H1 (cell line): ENCODE results near the gene P3H1. TPM values are rescaled to one million over a fixed set of nuclear protein-coding genes. Genes with fewer than 3 reads are reported as not detected.

Experiments used
- CTCF ChIA-PET: fragments of 300-600 bp; sonication (Branson Sonifier 250); formaldehyde crosslinking; loops from one replicate; lab custom pipeline; 2021; ENCODE audit not compliant: partially characterized antibody; lab: Charles Lee
- POLR2A ChIA-PET: fragments of 300-600 bp; sonication (Branson Sonifier 250); formaldehyde crosslinking; loops from one replicate; lab custom pipeline; 2021; ENCODE audit warnings: inconsistent platforms; ENCODE audit not compliant: partially characterized antibody; lab: Charles Lee
- DNase-seq, 2 experiments: peaks; one replicate each; pipeline versions ENCODE4 v3.0.0 to v3.0.0-alpha.2; 2010 to 2022; ENCODE audit warnings: low spot score in 2 of 2, low read depth in 1 of 2, mixed read lengths in 1 of 2
- FAIRE-seq: peaks from 2 replicates; lab custom pipeline; 2011; peaks lifted over from hg19 to GRCh38; lab: Jason Lieb, UNC
- H2AFZ ChIP-seq: 2 replicates; pipeline ENCODE4 v1.8.1; 2012; ENCODE audit warnings: low read length, inconsistent platforms
- H2AK5ac ChIP-seq: 2 replicates; pipeline ENCODE4 v1.6.1; 2013; ENCODE audit warnings: low read depth, low read length
- H2BK120ac ChIP-seq: replicated peaks from 2 replicates; pipeline ENCODE3; 2013; ENCODE audit warnings: low read depth, low read length, inconsistent platforms
- H2BK12ac ChIP-seq: 2 replicates; pipeline ENCODE4 v1.6.1; 2013; ENCODE audit warnings: low read depth, low read length
- H2BK15ac ChIP-seq: 2 replicates; pipeline ENCODE4 v1.6.1; 2013; ENCODE audit warnings: low read length
- H2BK20ac ChIP-seq: 2 replicates; pipeline ENCODE4 v1.6.1; 2013; ENCODE audit warnings: low read length
- H2BK5ac ChIP-seq: 2 replicates; pipeline ENCODE4 v1.6.1; 2013; ENCODE audit warnings: low read depth, low read length
- H3K14ac ChIP-seq: 2 replicates; pipeline ENCODE4 v1.6.1; 2013; ENCODE audit warnings: inconsistent platforms; ENCODE audit not compliant: insufficient read length
- H3K18ac ChIP-seq: 2 replicates; pipeline ENCODE4 v1.6.1; 2013; ENCODE audit warnings: low read length; ENCODE audit errors: extremely low read depth
- H3K23ac ChIP-seq: 2 replicates; pipeline ENCODE4 v1.6.1; 2013; ENCODE audit warnings: inconsistent platforms; ENCODE audit not compliant: insufficient read length
- H3K23me2 ChIP-seq: 2 replicates; pipeline ENCODE4 v1.6.1; 2013; ENCODE audit warnings: low read depth, low read length
- H3K27ac ChIP-seq: 2 replicates; pipeline ENCODE4 v1.6.1; 2011; ENCODE audit warnings: low read depth, low read length, inconsistent platforms
- H3K27me3 ChIP-seq, 4 experiments: replicated peaks in 1 of 4; 1 replicate in 1 of 4; 2 replicates in 3 of 4; pipeline versions ENCODE4 v1.6.1 to v1.8.1; 2011 to 2013; ENCODE audit warnings: low read length in 3 of 4, mild to moderate bottlenecking in 3 of 4, inconsistent platforms in 2 of 4, mixed read lengths in 2 of 4, moderate library complexity in 1 of 4; ENCODE audit not compliant: control insufficient read depth in 3 of 4, insufficient read depth in 3 of 4; ENCODE audit errors: extremely low read depth in 1 of 4
- H3K36me3 ChIP-seq, 4 experiments: 2 replicates each; pipeline versions ENCODE4 v1.6.1 to v1.8.1; 2011 to 2013; ENCODE audit warnings: mild to moderate bottlenecking in 4 of 4, low read length in 3 of 4, moderate library complexity in 2 of 4, control low read depth in 1 of 4, inconsistent platforms in 1 of 4; ENCODE audit not compliant: insufficient read depth in 4 of 4, control insufficient read depth in 2 of 4
- H3K4ac ChIP-seq: replicated peaks from 2 replicates; pipeline ENCODE3; 2013; ENCODE audit warnings: low read length, low read depth, mixed read lengths, inconsistent platforms; ENCODE audit not compliant: insufficient read length
- H3K4me1 ChIP-seq, 4 experiments: replicated peaks in 1 of 4; 1 replicate in 1 of 4; 2 replicates in 3 of 4; pipeline versions ENCODE4 v1.6.1 to v1.8.1; 2011 to 2013; ENCODE audit warnings: low read length in 3 of 4, inconsistent platforms in 2 of 4, mixed read lengths in 1 of 4; ENCODE audit not compliant: insufficient read depth in 4 of 4, control insufficient read depth in 3 of 4
- H3K4me2 ChIP-seq, 2 experiments: 2 replicates each; pipeline versions ENCODE4 v1.6.1 to v1.8.1; 2011 to 2013; ENCODE audit warnings: low read depth in 2 of 2, low read length in 2 of 2, control low read depth in 1 of 2, inconsistent platforms in 1 of 2, mild to moderate bottlenecking in 1 of 2; ENCODE audit not compliant: insufficient read depth in 1 of 2
- H3K4me3 ChIP-seq, 4 experiments: fragments of 200-600, 300-600 bp in 1 of 4; sonication (generic), shearing (Covaris generic), sonication (Bioruptor Twin) in 1 of 4; 2 replicates each; pipeline versions ENCODE4 v1.5.1 to v1.8.1; 2011 to 2016; ENCODE audit warnings: low read length in 4 of 4, low read depth in 3 of 4, control low read depth in 2 of 4, inconsistent platforms in 2 of 4, mild to moderate bottlenecking in 2 of 4, mixed read lengths in 1 of 4, moderate library complexity in 1 of 4; ENCODE audit not compliant: insufficient read depth in 2 of 4; ENCODE audit errors: extremely low read depth in 1 of 4
- H3K56ac ChIP-seq: replicated peaks from 2 replicates; pipeline ENCODE3; 2013; ENCODE audit warnings: low read depth, mild to moderate bottlenecking, mixed read lengths, low read length, inconsistent platforms; ENCODE audit not compliant: insufficient read length
- H3K79me1 ChIP-seq: 2 replicates; pipeline ENCODE4 v1.6.1; 2013; ENCODE audit warnings: low read depth, low read length, control low read depth
- H3K79me2 ChIP-seq, 2 experiments: 2 replicates each; pipeline versions ENCODE4 v1.6.1 to v1.8.1; 2012 to 2013; ENCODE audit warnings: low read length in 2 of 2, mild to moderate bottlenecking in 2 of 2, inconsistent platforms in 1 of 2; ENCODE audit not compliant: insufficient read depth in 2 of 2, control insufficient read depth in 1 of 2
- H3K9ac ChIP-seq, 4 experiments: replicated peaks in 1 of 4; 1 replicate in 1 of 4; 2 replicates in 3 of 4; pipeline versions ENCODE4 v1.6.1 to v1.8.1; 2011 to 2013; ENCODE audit warnings: low read depth in 3 of 4, low read length in 3 of 4, control low read depth in 2 of 4, mild to moderate bottlenecking in 2 of 4, moderate library complexity in 2 of 4, inconsistent platforms in 1 of 4; ENCODE audit errors: extremely low read depth in 1 of 4
- H3K9me3 ChIP-seq, 2 experiments: 2 replicates each; pipeline versions ENCODE4 v1.6.1 to v1.8.1; 2012 to 2013; ENCODE audit warnings: mild to moderate bottlenecking in 2 of 2, moderate library complexity in 2 of 2, control low read depth in 1 of 2, inconsistent platforms in 1 of 2, low read depth in 1 of 2, low read length in 1 of 2, mixed read lengths in 1 of 2; ENCODE audit not compliant: insufficient read depth in 2 of 2
- H4K20me1 ChIP-seq, 2 experiments: replicated peaks in 1 of 2; 2 replicates each; pipeline versions ENCODE3 to v1.8.1; 2011 to 2013; ENCODE audit warnings: inconsistent platforms in 2 of 2, low read length in 2 of 2, mild to moderate bottlenecking in 1 of 2; ENCODE audit not compliant: insufficient read depth in 2 of 2, control insufficient read depth in 1 of 2
- H4K5ac ChIP-seq: 2 replicates; pipeline ENCODE4 v1.6.1; 2013; ENCODE audit warnings: low read length, low read depth, mixed read lengths, inconsistent platforms; ENCODE audit not compliant: insufficient read length
- H4K8ac ChIP-seq: 2 replicates; pipeline ENCODE4 v1.8.0; 2013; ENCODE audit warnings: mild to moderate bottlenecking, moderate library complexity, low read length, inconsistent platforms; ENCODE audit not compliant: insufficient read depth; ENCODE audit errors: extremely low read depth
- H4K91ac ChIP-seq: replicated peaks from 2 replicates; pipeline ENCODE3; 2013; ENCODE audit warnings: low read length, mixed read lengths, inconsistent platforms; ENCODE audit not compliant: insufficient read length
- CBX5 ChIP-seq: fragments of 300-800, 300-1000 bp; sonication (generic); IDR thresholded peaks from 2 replicates; pipeline ENCODE4 v1.7.1; 2016; ENCODE audit warnings: antibody characterized with exemption, low read length, low read depth
- CHD1 ChIP-seq: IDR thresholded peaks from 2 replicates; pipeline ENCODE4 v1.6.1; 2012; ENCODE audit warnings: low read depth, low read length, improper control_type of control experiment
- CHD2 ChIP-seq: IDR thresholded peaks from 2 replicates; pipeline ENCODE4 v1.6.1; 2012; ENCODE audit warnings: low read length, improper control_type of control experiment
- CREB1 ChIP-seq: IDR thresholded peaks from 2 replicates; pipeline ENCODE4 v1.6.1; 2012; ENCODE audit warnings: inconsistent platforms
- E2F6 ChIP-seq: IDR thresholded peaks from 2 replicates; pipeline ENCODE4 v1.6.1; 2012; ENCODE audit warnings: inconsistent platforms
- KDM4A ChIP-seq: IDR thresholded peaks from one replicate; pipeline ENCODE4 v1.7.1; 2012; ENCODE audit warnings: low read depth, mild to moderate bottlenecking, moderate library complexity, low read length, inconsistent platforms; ENCODE audit not compliant: severe bottlenecking
- MAFK ChIP-seq: IDR thresholded peaks from 2 replicates; pipeline ENCODE4 v1.6.1; 2012; ENCODE audit warnings: low read depth, mild to moderate bottlenecking, improper control_type of control experiment, low read length
- PHF8 ChIP-seq: fragments of 200-600 bp; sonication (generic); conservative IDR thresholded peaks from 2 replicates; pipeline ENCODE4 v1.7.1; 2012; ENCODE audit warnings: low read depth, mild to moderate bottlenecking, inconsistent platforms, low read length, moderate library complexity
- SUZ12 ChIP-seq: fragments of 200-600 bp; sonication (generic); IDR thresholded peaks from 2 replicates; pipeline ENCODE4 v1.6.1; 2012; ENCODE audit warnings: mild to moderate bottlenecking, inconsistent platforms, low read length, moderate library complexity, mixed read lengths
- TEAD4 ChIP-seq: IDR thresholded peaks from 2 replicates; pipeline ENCODE4 v1.6.1; 2012; ENCODE audit warnings: low read depth, low read length, inconsistent platforms, mixed read lengths
- USF2 ChIP-seq: IDR thresholded peaks from 2 replicates; pipeline ENCODE4 v1.6.1; 2011; ENCODE audit warnings: low read length, improper control_type of control experiment
- WGBS, 2 experiments: shearing (Covaris generic) in 1 of 2; methylation state at CpG; one replicate each; pipeline versions ENCODE4 v1.1.6 to v1.1.7; 2013 to 2015; ENCODE audit warnings: low lambda C conversion rate in 2 of 2, mixed read lengths in 2 of 2, inconsistent platforms in 1 of 2, low coverage in 1 of 2, missing lambda C conversion rate in 1 of 2; ENCODE audit not compliant: insufficient replicate concordance in 2 of 2, insufficient coverage in 1 of 2, insufficient read length in 1 of 2; ENCODE audit errors: extremely low coverage in 1 of 2, missing lambda C conversion rate in 1 of 2; 5-methylcytosine and 5-hydroxymethylcytosine counted together
- polyA plus RNA-seq, 7 experiments: library from polyadenylated mRNA; depleted of rRNA in 3 of 7; stranded (reverse) in 5 of 7; unstranded in 2 of 7; fragments of >200 nt in 5 of 7; fragments of 200-250 nt in 2 of 7; gene quantifications; 1 replicate in 5 of 7; 2 replicates in 1 of 7; 4 replicates in 1 of 7; pipeline versions ENCODE4 v1.2.1 to v1.2.3, GENCODE V29; 2011 to 2013; ENCODE audit warnings: missing spikeins in 2 of 7, mixed read lengths in 2 of 7
- total RNA-seq: library from RNA; stranded (reverse); fragmentation: NEBNext Ultra II Directional; extraction: Animal tissue kit (Norgen Biotek cat#: 25700); gene quantifications from 2 replicates; pipeline ENCODE4 v1.2.1, GENCODE V29; 2021

The P3H1 gene
- total and polyA plus RNA-seq, 2 of the 8 experiments (the other 6 are each of a cell fraction or from before 2014, with no cell fraction given), result 58.4 to 87.5 TPM

DNA sequence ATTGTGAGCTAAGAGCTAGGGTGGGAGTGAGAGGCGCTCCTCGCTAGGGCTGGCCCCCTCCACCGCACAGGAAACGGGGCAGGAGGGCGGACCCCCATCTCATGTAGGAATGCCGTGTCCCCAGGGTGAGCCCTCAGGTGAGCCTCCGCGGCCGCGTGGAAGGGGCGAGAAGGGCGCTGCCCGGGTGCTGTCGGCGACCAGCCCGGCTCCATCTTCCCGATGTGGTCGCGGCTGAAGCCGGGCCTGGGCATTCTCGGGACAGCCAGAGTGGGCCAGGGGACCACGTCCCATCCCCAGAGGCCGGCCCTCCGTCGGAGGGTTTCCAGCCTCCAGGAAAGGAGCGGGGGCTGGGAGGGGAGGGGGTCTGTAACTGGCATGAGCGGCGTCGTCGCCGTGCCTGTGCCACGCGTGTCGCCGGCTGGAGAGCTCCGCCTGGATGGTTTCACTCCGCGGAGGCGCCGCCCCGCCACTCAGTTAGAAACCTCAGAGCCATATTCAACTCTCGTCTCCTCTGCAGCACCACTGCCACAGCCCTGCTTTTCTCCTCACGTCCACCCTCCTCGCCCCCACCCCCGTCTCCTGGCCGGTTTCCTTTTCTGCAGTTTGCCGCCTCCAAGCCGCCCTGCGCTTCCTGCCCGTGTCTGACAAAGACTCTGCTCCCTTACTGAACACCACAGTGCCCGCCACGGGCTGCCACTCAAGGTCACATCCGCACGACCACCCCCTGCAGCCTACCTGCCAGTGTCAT lies 18.3 kb upstream of the P3H1 start, which contains the start of gene TMEM269:
TMEM269 (plus strand) TSS at position 46 of the 748 bp plus-strand sequence. CDS start 4,903 bp downstream, outside the sequence.
- H3K9me3 ChIP-seq, result no peaks in the 10 kb centered on the region
- no peak within 1 kb of the TSS for H3K4me3 ChIP-seq
- no peak within 1 kb of the TSS for H3K4me2 ChIP-seq
- H2BK20ac ChIP-seq, result no peak within 1 kb of the TSS
- no peaks in the 10 kb centered on the region for H3K27me3 ChIP-seq
- no peaks in the 10 kb centered on the region for H3K79me1 ChIP-seq
- H2AK5ac ChIP-seq, result no peak within 1 kb of the TSS
- FAIRE-seq (no peak), DNase-seq (no peak)
- H2AFZ ChIP-seq, result no peak within 1 kb of the TSS
- H3K36me3 ChIP-seq, result peaks cover 0 to 10% (median 3%) of the 10 kb centered on the region in 4 experiments; a peak in 3 of 8 replicates
- ChIA-PET CTCF (interaction anchor here (1.3 to 4.7 kb wide), 3 partner anchors 19 to 289 kb away, joined by 4 to 22 read pairs (median 5); no protein-coding TSS in a partner anchor), POLR2A (interaction anchor here (1.2 to 2.3 kb wide), 2 partner anchors 9 to 15 kb away, joined by 3 to 9 read pairs; no protein-coding TSS in a partner anchor)
- 88% methylated on average over 37 of the region's 54 CpGs; no CpG with 5 or more reads in 1 of the 2 experiments for WGBS, 2 experiments
- H3K79me2 ChIP-seq, result no peaks in the 10 kb centered on the region
- no peak within 1 kb of the TSS for H3K9ac ChIP-seq
- H3K27ac ChIP-seq, result no peak within 1 kb of the TSS
- H3K4me1 ChIP-seq, result peaks cover 0 to 8% (median under 1%) of the 10 kb centered on the region in 4 experiments; a peak in 2 of 7 replicates
- H4K8ac ChIP-seq, result peak within 1 kb of the TSS; percentile 68
- H3K18ac ChIP-seq, result no peak within 1 kb of the TSS
- no peak within 1 kb of the TSS for H3K4ac ChIP-seq
- H2BK120ac ChIP-seq, result no peak within 1 kb of the TSS
- H4K5ac ChIP-seq, result no peak within 1 kb of the TSS
- no peak within 1 kb of the TSS for H3K23ac ChIP-seq
- no peak within 1 kb of the TSS for H4K91ac ChIP-seq
- no peak within 1 kb of the TSS for H3K14ac ChIP-seq
- no peak within 1 kb of the TSS for H3K56ac ChIP-seq
- no peak within 1 kb of the TSS; the same call in 1 of the 2 replicates for H2BK5ac ChIP-seq
- H3K23me2 ChIP-seq, result no peaks in the 10 kb centered on the region
- H2BK15ac ChIP-seq, result no peak within 1 kb of the TSS
- no peak within 1 kb of the TSS for H2BK12ac ChIP-seq
- peaks cover 0 to 2% of the 10 kb centered on the region in 2 experiments for H4K20me1 ChIP-seq
- TF ChIP-seq SUZ12 (no peak), USF2 (no peak), TEAD4 (no peak), CREB1 (no peak), E2F6 (no peak), PHF8 (no peak), CHD2 (no peak), CBX5 (no peak), MAFK (no peak), KDM4A (no peak), CHD1 (no peak)
